Transverse colon (tissue), 4 donors: Measurements from ENCODE around the gene ZNF552. TPM values are rescaled to one million over a fixed set of nuclear protein-coding genes. Genes with fewer than 3 reads are reported as not detected.
A peak's percentile ranks its signal among the peaks of the same experiment; 100 is the strongest.
"Not testable (repeated sequence)": the region's sequence is repeated elsewhere in the genome, so short reads cannot be mapped to it uniquely, and the experiment has no call there.

Source experiments
- DNase-seq: peaks from one replicate; pipeline ENCODE4 v3.0.0-alpha.2; 2019
- H3K27ac ChIP-seq, 4 donors: fragments of 200-600 bp; sonication (generic); 2 replicates each; pipeline ENCODE4 v1.5.1; 2016 to 2018; ENCODE audit warnings: inconsistent platforms in 4 of 4
- H3K27me3 ChIP-seq: fragments of 200-600 bp; sonication (generic); 2 replicates; pipeline ENCODE4 v1.5.1; 2017; ENCODE audit warnings: inconsistent platforms
- H3K36me3 ChIP-seq, 4 donors: fragments of 200-600 bp; sonication (generic); 2 replicates each; pipeline ENCODE4 v1.5.1; 2017 to 2019; ENCODE audit warnings: inconsistent platforms in 4 of 4
- H3K4me1 ChIP-seq, 4 donors: fragments of 200-600 bp; sonication (generic); 2 replicates each; pipeline ENCODE4 v1.5.1; 2017 to 2020; ENCODE audit warnings: inconsistent platforms in 4 of 4
- H3K4me3 ChIP-seq, 4 donors: fragments of 200-600 bp; sonication (generic); 1 replicate in 1 of 4; 2 replicates in 3 of 4; pipeline versions ENCODE4 v1.5.1 to v1.6.1; 2017 to 2019; ENCODE audit warnings: inconsistent platforms in 4 of 4
- H3K9me3 ChIP-seq, 2 donors: fragments of 200-600 bp; sonication (generic); 2 replicates each; pipeline ENCODE4 v1.5.1; 2017 to 2019; ENCODE audit warnings: inconsistent platforms in 2 of 2
- EP300 ChIP-seq: sonication (generic); formaldehyde crosslinking; IDR thresholded peaks from one replicate; pipeline ENCODE4 v1.6.1; 2017; ENCODE audit warnings: antibody characterized with exemption, low read depth
- POLR2A ChIP-seq: fragments of 450-650 bp; IDR thresholded peaks from one replicate; pipeline ENCODE4 v1.6.1; 2016; ENCODE audit warnings: antibody characterized with exemption, mild to moderate bottlenecking, moderate library complexity
- POLR2AphosphoS5 ChIP-seq, 3 donors: sonication (generic); formaldehyde crosslinking; IDR thresholded peaks; one replicate each; pipeline ENCODE4 v1.6.1; 2016; ENCODE audit warnings: antibody characterized with exemption in 3 of 3
- WGBS, 2 donors: methylation state at CpG; one replicate each; pipeline ENCODE4 v1.1.5; 2018; ENCODE audit warnings: low coverage in 1 of 2; 5-methylcytosine and 5-hydroxymethylcytosine counted together
- in situ Hi-C, 4 donors: fragments of 200-750 bp; cut with MboI; loops; one replicate each; pipeline versions ENCODE4 v1.15.0 to v1.15.1; 2017; ENCODE audit warnings: low sequenced_read_pairs in 3 of 4, low pct_ligation_motif_present in 1 of 4, low pct_unique_long_range_greater_than_20kb in 1 of 4
- intact Hi-C: fragments of 100-400 bp; cut with DNase I; formaldehyde crosslinking; loops from one replicate; pipeline ENCODE4 v1.15.1; 2023; ENCODE audit warnings: low total_unique reads
- total RNA-seq, 4 donors: library from RNA; depleted of rRNA; stranded (reverse); fragments of >200 nt; gene quantifications; one replicate each; pipeline ENCODE4 v1.1.0, GENCODE V29; 2016
- TF ChIP-seq, protein P1 (sequence below), 5 experiments: fragments of 200-600 bp in 3 of 5; fragments of 450-650 bp in 2 of 5; sonication (generic) in 3 of 5; IDR thresholded peaks; 1 replicate in 2 of 5; 2 replicates in 3 of 5; pipeline ENCODE4 v1.5.1; 2016 to 2017; ENCODE audit warnings: antibody characterized with exemption in 5 of 5, inconsistent platforms in 3 of 5, mild to moderate bottlenecking in 2 of 5, moderate library complexity in 1 of 5

ZNF552 gene
- total RNA-seq, 4 donors from 2014 or later: 41.2 to 145 (median 68.8) TPM

DNA sequence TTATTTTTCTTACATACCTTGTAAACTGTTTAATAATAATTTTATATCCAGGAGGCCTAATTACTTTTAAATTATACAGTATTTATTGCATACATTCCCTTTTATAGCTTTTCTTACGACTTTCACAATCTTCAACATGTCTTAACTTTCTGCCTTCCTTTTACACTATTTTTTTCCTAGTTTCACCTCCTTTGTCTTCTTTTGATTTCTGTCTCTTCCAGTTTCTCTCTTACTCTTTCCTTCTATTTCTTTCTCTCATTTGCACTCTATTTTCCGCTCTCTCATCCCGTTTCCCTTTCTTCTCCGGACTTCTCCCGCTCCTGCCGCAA is 11.5 kb downstream of the ZNF552 start:
- WGBS, 2 donors: 18 to 22% methylated on average over 1 to 6 of the region's 6 CpGs
- intact Hi-C loops: no loop called here
- H3K27ac ChIP-seq: peak overlapping the region; percentile 91 to 94 (median 92)
- no peaks in the 10 kb centered on the region for H3K27me3 ChIP-seq
- peaks cover 0 to 75% (median 53%) of the 10 kb centered on the region in 4 donors for H3K4me1 ChIP-seq
- peak overlapping the region; percentile 48 to 72 (median 56) for H3K4me3 ChIP-seq
- H3K36me3 ChIP-seq: peaks cover 0 to 19% (median 4%) of the 10 kb centered on the region in 4 donors
- H3K9me3 ChIP-seq: no peaks in the 10 kb centered on the region
- in situ Hi-C loops: no loop called here
- no peak for DNase-seq
- TF ChIP-seq POLR2AphosphoS5 (IDR thresholded peaks at IDR 0.05) (no peak), EP300 (no peak), POLR2A (no peak)
- TF ChIP-seq, protein P1, sequence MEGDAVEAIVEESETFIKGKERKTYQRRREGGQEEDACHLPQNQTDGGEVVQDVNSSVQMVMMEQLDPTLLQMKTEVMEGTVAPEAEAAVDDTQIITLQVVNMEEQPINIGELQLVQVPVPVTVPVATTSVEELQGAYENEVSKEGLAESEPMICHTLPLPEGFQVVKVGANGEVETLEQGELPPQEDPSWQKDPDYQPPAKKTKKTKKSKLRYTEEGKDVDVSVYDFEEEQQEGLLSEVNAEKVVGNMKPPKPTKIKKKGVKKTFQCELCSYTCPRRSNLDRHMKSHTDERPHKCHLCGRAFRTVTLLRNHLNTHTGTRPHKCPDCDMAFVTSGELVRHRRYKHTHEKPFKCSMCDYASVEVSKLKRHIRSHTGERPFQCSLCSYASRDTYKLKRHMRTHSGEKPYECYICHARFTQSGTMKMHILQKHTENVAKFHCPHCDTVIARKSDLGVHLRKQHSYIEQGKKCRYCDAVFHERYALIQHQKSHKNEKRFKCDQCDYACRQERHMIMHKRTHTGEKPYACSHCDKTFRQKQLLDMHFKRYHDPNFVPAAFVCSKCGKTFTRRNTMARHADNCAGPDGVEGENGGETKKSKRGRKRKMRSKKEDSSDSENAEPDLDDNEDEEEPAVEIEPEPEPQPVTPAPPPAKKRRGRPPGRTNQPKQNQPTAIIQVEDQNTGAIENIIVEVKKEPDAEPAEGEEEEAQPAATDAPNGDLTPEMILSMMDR (IDR thresholded peaks at IDR 0.05): no peak

DNA sequence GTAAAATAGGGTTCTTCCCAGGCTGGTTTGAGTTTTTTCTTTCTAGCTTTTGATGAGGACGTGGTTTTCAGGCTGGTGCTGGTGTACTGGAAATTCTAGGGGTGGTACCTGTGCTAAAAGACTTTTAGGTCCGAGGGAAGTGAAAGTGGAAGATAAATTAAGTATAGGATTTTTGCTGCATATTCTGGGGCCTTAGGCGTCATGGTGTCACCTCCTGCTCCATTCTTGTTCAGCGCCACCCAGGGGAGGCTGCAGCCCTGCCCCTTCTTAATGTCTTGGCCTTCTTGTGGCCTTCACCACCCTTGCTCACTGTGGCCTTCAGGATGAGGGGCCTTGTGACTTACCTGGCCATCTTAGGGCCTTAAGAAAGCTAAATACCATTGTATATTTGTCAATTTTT is 12.4 kb downstream of the ZNF552 start:
- in situ Hi-C loops (no loop called here), intact Hi-C loops (no loop called here)
- WGBS, 2 donors: 73 to 82% methylated on average over 2 to 4 of the region's 4 CpGs
- Histone ChIP-seq H3K36me3 (peaks cover 0 to 10% (median 0%) of the 10 kb centered on the region in 4 donors), H3K9me3 (no peaks in the 10 kb centered on the region), H3K4me1 (peaks cover 0 to 75% (median 53%) of the 10 kb centered on the region in 4 donors), H3K27ac (peak overlapping the region; percentile 58 to 93 (median 76)), H3K4me3 (no peak overlapping the region), H3K27me3 (no peaks in the 10 kb centered on the region)
- DNase-seq: no peak
- TF ChIP-seq, protein P1 (IDR thresholded peaks at IDR 0.05): no peak
- no peak for TF ChIP-seq EP300
- TF ChIP-seq POLR2A: no peak
- TF ChIP-seq POLR2AphosphoS5 (IDR thresholded peaks at IDR 0.05): no peak

DNA sequence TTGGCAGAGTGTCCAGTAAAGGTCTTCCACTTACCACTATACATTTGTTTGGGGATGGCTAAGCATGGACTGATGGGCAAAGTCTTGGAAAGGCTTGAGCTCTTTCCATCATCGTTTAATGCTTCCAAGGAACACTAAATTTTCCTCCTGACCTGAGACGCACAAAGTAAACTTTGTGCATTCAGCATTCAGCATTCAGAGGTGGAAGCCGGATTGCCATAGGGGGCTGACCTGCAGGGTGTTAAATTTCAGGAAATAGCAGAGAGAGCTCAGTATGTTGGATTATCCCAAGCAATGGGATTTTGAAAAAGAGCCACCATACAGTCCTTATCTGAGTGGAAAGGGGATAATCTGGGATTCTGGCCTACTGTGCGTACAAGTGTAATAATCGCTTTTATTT is 14.0 kb downstream of the ZNF552 start:
- 83 to 85% methylated on average over 2 to 5 of the region's 5 CpGs for WGBS, 2 donors
- H3K27ac ChIP-seq: peak overlapping the region in 2 of 4 donors; percentile 50 to 58
- no peaks in the 10 kb centered on the region for H3K36me3 ChIP-seq
- H3K27me3 ChIP-seq: no peaks in the 10 kb centered on the region
- no peak overlapping the region for H3K4me3 ChIP-seq
- no peak for DNase-seq
- no peaks in the 10 kb centered on the region for H3K9me3 ChIP-seq
- intact Hi-C loops: no loop called here
- in situ Hi-C loops: no loop called here
- H3K4me1 ChIP-seq: peaks cover 0 to 68% (median 47%) of the 10 kb centered on the region in 4 donors
- no peak for TF ChIP-seq POLR2AphosphoS5 (IDR thresholded peaks at IDR 0.05)
- TF ChIP-seq POLR2A: no peak
- TF ChIP-seq, protein P1 (IDR thresholded peaks at IDR 0.05): no peak
- no peak for TF ChIP-seq EP300

DNA sequence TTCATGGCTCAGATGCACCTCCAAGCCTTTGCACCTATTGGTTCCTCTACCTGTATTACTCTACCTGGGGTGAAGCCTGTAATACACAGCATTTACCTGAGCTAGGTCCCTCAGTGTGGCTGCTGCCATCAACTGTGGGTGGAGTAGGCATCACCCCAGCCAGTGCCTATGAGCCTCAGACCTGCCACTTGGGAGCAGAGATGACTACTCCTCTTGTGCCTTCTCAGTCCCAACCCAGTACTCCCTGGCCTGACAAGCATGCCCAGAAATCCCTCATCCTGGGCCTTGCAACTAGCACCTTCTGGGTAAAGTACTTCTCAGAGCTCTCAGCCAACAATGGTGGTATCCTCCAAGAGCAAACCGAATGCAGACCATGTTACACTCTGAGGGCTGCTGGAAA is 18.1 kb downstream of the ZNF552 start:
- 100% methylated on average over 1 of the region's 1 CpG; no CpG with 5 or more reads in 1 of the 2 donors for WGBS, 2 donors
- in situ Hi-C loops, H3K9me3 ChIP-seq, DNase-seq, H3K4me3 ChIP-seq, H3K27me3 ChIP-seq, intact Hi-C loops, H3K36me3 ChIP-seq, H3K27ac ChIP-seq: not testable (repeated sequence)
- H3K4me1 ChIP-seq: peaks cover 0 to 31% (median 13%) of the 10 kb centered on the region in 4 donors

DNA sequence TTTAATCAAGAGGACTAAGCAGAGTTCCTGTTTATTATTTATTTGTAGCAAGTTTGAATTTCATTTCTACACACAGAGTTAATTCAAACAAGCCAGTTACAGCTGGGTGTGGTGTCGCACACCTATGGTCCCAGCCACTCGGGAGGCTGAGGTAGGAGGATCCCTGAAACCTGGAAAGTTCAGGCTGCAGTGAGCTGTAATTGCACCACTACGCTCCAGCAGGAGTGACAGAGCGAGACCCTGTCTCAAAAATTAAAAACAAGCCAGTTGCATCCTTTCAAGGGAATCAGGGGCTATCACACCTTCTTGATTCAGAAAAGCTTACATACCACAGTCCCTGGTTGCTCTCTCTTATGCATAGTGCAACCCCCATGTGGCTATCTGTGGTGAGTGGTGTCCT is 25.4 kb downstream of the ZNF552 start:
- no peaks in the 10 kb centered on the region for H3K27me3 ChIP-seq
- WGBS, 2 donors: 99% methylated on average over 4 of the region's 4 CpGs; no CpG with 5 or more reads in 1 of the 2 donors
- no peak overlapping the region for H3K27ac ChIP-seq
- no peaks in the 10 kb centered on the region for H3K4me1 ChIP-seq
- TF ChIP-seq, protein P1 (IDR thresholded peaks at IDR 0.05): no peak
- TF ChIP-seq POLR2A (no peak), POLR2AphosphoS5 (IDR thresholded peaks at IDR 0.05) (no peak), EP300 (no peak)
- DNase-seq: no peak
- intact Hi-C loops: no loop called here
- H3K4me3 ChIP-seq: no peak overlapping the region
- in situ Hi-C loops: no loop called here
- H3K9me3 ChIP-seq: peaks cover 9 to 25% of the 10 kb centered on the region in 2 donors
- H3K36me3 ChIP-seq: peaks cover 0 to 24% (median 11%) of the 10 kb centered on the region in 4 donors
